ENCODE measurements around the gene ATP2A1.

DNA sequence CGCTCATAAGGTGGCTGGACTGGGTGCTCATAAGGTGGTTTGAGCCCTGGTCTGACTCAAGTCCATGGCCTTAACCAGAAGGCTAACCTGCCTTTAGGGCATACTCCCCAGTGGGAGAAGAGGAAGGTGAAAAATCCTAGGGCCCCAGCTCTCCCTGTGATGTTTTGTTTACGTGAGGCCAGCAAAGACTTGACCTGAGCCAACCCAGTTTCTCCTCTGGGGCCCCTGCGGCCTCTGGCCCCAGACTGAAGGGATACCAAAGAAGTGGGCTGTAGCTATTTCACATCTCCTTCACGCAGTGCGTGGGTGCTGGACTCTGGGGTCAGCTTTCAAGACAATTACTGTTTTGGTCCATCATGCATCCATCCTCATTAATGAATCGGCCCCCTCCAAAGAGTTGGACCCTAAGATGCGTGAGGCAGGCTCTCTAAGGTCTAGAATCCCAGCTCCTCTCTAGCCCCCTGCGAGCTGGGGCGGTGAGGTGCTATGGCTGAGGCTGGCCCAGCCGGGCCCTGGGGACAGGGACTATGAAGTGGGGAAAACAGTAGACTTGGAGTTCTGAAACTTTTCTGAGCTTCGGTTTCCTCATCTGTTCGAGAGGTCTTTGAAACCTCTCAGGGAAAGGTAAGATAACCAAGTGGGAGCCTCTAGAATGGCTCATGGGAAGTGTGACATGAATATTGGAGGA, 13.1 kb upstream of the ATP2A1 start:
- no peak for TF ChIP-seq EZH2 (IDR thresholded peaks at IDR 0.05; ENCODE audit: insufficient read depth, poor library complexity, severe bottlenecking)
- TF ChIP-seq EZH2phosphoT487 (IDR thresholded peaks at IDR 0.05; ENCODE audit: insufficient read depth, low read depth) = no peak

All from GM23248 (cell line).